Bone marrow (tissue), 2 donors: ENCODE measurements around the gene U2AF2.

ENCODE experiments used
- DNase-seq, 2 donors: peaks; one replicate each; lab custom pipeline; 2025; lab: John Stamatoyannopoulos, UW

U2AF2 gene

GRCh38 chr19:55656988-55657747 lies 2.3 kb downstream of the U2AF2 start:
- no peak for DNase-seq

- DNase-seq, result no peak
These were observed 4.1 kb downstream of the U2AF2 start for GRCh38 chr19:55658846-55659459.

GRCh38 chr19:55659822-55660221 lies 5.0 kb downstream of the U2AF2 start:
- DNase-seq, result no peak

GRCh38 chr19:55660404-55660803 lies 5.6 kb downstream of the U2AF2 start:
- no peak for DNase-seq

- DNase-seq, result no peak
These were observed 6.2 kb downstream of the U2AF2 start for GRCh38 chr19:55660991-55661390.

GRCh38 chr19:55661826-55662225 lies 7.0 kb downstream of the U2AF2 start:
- DNase-seq, result no peak

GRCh38 chr19:55663846-55664536 lies 9.2 kb downstream of the U2AF2 start:
- DNase-seq, result no peak

GRCh38 chr19:55666343-55667005 lies 11.6 kb downstream of the U2AF2 start:
- no peak for DNase-seq

GRCh38 chr19:55667006-55667381 lies 12.2 kb downstream of the U2AF2 start:
- no peak for DNase-seq

- no peak for DNase-seq
These were observed 12.7 kb downstream of the U2AF2 start for GRCh38 chr19:55667511-55667910.

- DNase-seq, result no peak
These were observed 13.1 kb downstream of the U2AF2 start for GRCh38 chr19:55667958-55668357.

GRCh38 chr19:55668603-55669348 lies 13.9 kb downstream of the U2AF2 start:
- DNase-seq, result no peak

GRCh38 chr19:55669418-55670279 lies 14.8 kb downstream of the U2AF2 start:
- DNase-seq, result no peak

GRCh38 chr19:55670280-55671053 lies 15.6 kb downstream of the U2AF2 start:
- no peak for DNase-seq

- DNase-seq, result no peak
These were observed 16.2 kb downstream of the U2AF2 start for GRCh38 chr19:55671054-55671378.

GRCh38 chr19:55672418-55672817 lies 17.6 kb downstream of the U2AF2 start:
- DNase-seq, result no peak

GRCh38 chr19:55673465-55673864 lies 18.6 kb downstream of the U2AF2 start:
- DNase-seq, result no peak

GRCh38 chr19:55673889-55674288 lies 19.1 kb downstream of the U2AF2 start:
- DNase-seq, result no peak

- no peak for DNase-seq
These were observed 19.6 kb downstream of the U2AF2 start for GRCh38 chr19:55674459-55674840.
